Epithelial cell of proximal tubule (primary cell): ENCODE data around the gene ZDHHC19. TPM values are rescaled to one million over a fixed set of nuclear protein-coding genes. Genes with fewer than 3 reads are reported as not detected.

Experiments
- DNase-seq: peaks from one replicate; pipeline ENCODE4 v3.0.0-alpha.2; 2011; ENCODE audit warnings: low read depth
- H3K4me3 ChIP-seq: 2 replicates; pipeline ENCODE4 v1.5.1; 2011; ENCODE audit warnings: low read depth, mild to moderate bottlenecking, low read length
- total RNA-seq: library from RNA; depleted of rRNA; stranded (reverse); fragments of >200 nt; gene quantifications from 2 replicates; pipeline ENCODE4 v1.2.3, GENCODE V29; 2015
- TF ChIP-seq, protein P1 (sequence below): conservative IDR thresholded peaks from 2 replicates; pipeline ENCODE4 v1.5.1; 2012; ENCODE audit warnings: low read depth, mild to moderate bottlenecking, low read length

ZDHHC19 gene
- total RNA-seq, 1 donor from 2014 or later, result not detected

- DNase-seq, result no peak
- TF ChIP-seq, protein P1, sequence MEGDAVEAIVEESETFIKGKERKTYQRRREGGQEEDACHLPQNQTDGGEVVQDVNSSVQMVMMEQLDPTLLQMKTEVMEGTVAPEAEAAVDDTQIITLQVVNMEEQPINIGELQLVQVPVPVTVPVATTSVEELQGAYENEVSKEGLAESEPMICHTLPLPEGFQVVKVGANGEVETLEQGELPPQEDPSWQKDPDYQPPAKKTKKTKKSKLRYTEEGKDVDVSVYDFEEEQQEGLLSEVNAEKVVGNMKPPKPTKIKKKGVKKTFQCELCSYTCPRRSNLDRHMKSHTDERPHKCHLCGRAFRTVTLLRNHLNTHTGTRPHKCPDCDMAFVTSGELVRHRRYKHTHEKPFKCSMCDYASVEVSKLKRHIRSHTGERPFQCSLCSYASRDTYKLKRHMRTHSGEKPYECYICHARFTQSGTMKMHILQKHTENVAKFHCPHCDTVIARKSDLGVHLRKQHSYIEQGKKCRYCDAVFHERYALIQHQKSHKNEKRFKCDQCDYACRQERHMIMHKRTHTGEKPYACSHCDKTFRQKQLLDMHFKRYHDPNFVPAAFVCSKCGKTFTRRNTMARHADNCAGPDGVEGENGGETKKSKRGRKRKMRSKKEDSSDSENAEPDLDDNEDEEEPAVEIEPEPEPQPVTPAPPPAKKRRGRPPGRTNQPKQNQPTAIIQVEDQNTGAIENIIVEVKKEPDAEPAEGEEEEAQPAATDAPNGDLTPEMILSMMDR, result no peak
Observed at GRCh38 chr3:196181127-196181546, 30.1 kb downstream of the ZDHHC19 start.

GRCh38 chr3:196180346-196180745, 30.9 kb downstream of the ZDHHC19 start:
- no peak for DNase-seq
- H3K4me3 ChIP-seq, result no peak overlapping the region
- TF ChIP-seq, protein P1, result no peak

More at GRCh38 chr3:196181127-196181546, 30.1 kb downstream of the ZDHHC19 start:
- H3K4me3 ChIP-seq, result no peak overlapping the region

DNA sequence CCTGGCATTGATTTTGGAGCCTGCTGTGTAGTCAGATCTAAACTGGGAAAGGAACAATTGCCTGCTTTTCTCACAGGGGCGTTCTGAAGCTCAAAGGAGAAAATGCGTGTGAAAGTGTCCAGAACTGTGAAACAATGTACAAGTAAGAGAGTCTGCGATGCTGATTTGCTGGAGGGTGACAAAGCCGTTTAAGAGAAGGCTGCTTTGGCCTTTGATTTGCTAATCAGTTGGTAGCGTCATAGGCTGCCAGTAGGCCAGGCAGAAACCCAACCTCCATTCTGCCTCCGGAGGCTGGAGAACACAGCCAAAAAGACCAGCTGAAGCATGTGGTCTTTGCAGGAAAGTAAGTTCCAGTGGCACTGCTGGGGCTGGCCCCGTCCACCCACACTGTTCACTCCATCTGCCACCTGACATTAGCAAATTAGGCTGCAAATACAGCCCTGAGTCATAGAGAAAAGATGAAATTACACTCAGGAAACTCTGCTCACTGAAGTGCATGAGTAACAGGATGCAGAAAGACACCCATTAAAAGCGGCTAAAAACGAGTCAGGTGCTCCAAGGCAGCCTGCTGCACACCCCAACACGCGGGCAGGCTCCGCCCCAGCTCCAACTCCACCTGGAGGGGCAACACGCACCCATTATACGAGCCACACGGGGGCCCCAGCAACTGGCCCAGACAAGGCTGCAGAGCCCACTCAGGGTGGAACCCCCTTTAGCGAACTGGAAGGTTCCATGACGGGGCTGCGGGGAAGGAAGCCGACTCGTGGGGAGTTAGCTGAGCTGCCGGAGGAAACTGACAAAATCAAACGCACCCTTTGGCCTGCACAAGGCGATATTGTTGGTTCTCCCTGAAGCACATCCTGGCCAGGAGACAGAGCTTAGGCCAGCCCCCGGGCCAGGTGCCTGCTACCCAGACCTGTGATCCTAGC, 31.6 kb downstream of the ZDHHC19 start:
- no peak for DNase-seq
- TF ChIP-seq, protein P1, result no peak
- no peak overlapping the region for H3K4me3 ChIP-seq

DNA sequence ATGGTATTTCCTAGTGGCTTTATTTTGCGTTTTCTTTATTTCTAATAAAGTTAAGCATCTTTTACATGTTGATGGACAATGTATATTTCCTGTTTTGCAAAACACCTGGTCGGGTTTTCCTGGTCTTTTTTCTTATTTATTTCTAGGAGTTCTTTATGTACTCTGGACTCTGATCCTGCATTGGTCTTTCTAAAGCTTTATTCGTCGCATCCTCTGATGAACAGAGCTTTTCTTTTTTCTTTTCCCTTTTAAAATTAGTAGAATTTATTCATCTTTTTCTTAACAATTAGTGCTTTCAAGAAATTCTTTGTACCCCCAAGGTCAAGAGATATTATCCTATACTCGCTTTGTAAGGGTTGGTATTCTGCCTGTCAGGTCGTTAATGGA, 32.2 kb downstream of the ZDHHC19 start:
- no peak for DNase-seq
- H3K4me3 ChIP-seq, result no peak overlapping the region
- TF ChIP-seq, protein P1, result no peak

GRCh38 chr3:196177967-196178366, 33.2 kb downstream of the ZDHHC19 start:
- no peak overlapping the region for H3K4me3 ChIP-seq
- no peak for DNase-seq
- TF ChIP-seq, protein P1, result no peak

- TF ChIP-seq, protein P1, result no peak
- H3K4me3 ChIP-seq, result no peak overlapping the region
- DNase-seq, result no peak
Observed at GRCh38 chr3:196177567-196177966, 33.6 kb downstream of the ZDHHC19 start.
